Hepatocyte (in vitro differentiated cells): ENCODE data around the gene PIGN.

ENCODE experiments used
- CTCF ChIP-seq: fragments of 200-600 bp; sonication (generic); IDR thresholded peaks from 2 replicates; pipeline ENCODE4 v1.5.1; 2016; ENCODE audit warnings: antibody characterized with exemption, mild to moderate bottlenecking; ENCODE audit not compliant: poor library complexity
- EZH2phosphoT487 ChIP-seq: fragments of 200-600 bp; sonication (generic); IDR thresholded peaks from one replicate; pipeline ENCODE4 v1.6.1; 2018; ENCODE audit warnings: antibody characterized with exemption, mild to moderate bottlenecking, low read depth, moderate library complexity; ENCODE audit not compliant: unreplicated experiment, severe bottlenecking

DNA sequence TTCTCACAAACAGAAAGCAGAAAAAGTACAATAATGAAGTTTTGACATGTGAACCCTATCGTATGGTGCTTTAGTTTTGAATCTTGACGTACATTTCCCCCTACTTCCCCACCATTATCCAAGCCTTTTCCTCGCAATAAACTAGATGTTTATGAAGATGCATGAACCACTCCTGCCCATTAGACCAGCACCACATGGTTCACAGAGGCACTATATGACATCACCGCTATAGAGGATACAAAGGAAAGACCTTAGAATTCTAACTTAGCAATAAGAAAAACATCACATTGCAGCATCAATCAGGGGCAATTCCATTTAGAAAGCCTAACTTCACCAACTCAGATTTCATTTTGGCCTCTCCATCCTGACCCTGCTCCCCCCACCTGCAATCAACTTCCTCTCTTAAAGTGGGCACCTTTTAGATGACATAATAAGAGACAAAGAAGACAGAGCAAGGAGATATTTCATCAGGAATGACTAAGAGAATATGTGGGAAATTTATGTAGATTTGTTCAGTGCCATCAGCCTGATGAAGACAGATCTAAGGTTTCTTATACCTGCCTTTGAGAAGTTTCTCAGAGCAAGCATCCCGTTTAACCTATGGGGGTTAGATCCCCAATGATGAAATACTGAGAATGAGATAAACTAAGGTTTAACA, 124.9 kb downstream of the PIGN start:
- TF ChIP-seq CTCF (no peak), EZH2phosphoT487 (no peak)
